HG02798 (cell line): ENCODE data around the gene RAP1GAP2.

Experiments
- ATAC-seq: cut with Tn5 transposase; IDR thresholded peaks from one replicate; pipeline ENCODE4 v1.9.1; 2021; ENCODE audit warnings: mild to moderate bottlenecking; ENCODE audit not compliant: unreplicated experiment, poor library complexity

Gene RAP1GAP2

DNA sequence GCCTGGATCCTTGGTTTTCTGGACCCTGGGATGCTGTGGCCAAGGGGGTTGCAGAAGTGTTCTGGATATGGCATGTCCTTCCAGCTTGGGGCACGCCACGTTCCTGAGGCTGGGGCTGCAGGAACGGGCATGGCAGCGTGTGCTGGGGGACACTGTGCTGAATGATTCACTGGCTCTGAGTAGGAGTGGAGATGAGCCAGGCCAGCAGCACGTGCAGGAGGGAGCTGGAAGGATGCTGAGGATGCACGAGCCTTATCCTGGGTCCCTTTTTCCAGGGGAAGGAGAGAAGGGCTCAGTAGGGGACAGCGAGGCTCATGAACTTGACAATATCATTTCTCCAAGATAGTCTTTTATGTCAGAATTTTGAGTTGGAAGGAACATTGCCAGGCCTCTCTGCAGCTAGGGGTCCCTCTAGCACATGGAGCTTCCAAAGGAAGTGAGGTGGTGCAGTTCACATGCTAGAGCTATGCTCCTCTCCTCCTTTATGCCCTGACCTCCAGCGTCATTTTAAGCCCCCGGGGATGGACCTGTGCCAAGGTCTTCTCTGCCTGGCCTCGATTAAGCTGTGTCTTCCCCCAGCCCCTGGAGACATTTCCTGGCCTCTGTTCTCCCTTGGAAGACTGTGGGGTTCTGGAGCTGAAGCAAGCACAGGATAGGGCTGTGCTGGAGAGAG lies 141.2 kb downstream of the RAP1GAP2 start:
- no peak for ATAC-seq

DNA sequence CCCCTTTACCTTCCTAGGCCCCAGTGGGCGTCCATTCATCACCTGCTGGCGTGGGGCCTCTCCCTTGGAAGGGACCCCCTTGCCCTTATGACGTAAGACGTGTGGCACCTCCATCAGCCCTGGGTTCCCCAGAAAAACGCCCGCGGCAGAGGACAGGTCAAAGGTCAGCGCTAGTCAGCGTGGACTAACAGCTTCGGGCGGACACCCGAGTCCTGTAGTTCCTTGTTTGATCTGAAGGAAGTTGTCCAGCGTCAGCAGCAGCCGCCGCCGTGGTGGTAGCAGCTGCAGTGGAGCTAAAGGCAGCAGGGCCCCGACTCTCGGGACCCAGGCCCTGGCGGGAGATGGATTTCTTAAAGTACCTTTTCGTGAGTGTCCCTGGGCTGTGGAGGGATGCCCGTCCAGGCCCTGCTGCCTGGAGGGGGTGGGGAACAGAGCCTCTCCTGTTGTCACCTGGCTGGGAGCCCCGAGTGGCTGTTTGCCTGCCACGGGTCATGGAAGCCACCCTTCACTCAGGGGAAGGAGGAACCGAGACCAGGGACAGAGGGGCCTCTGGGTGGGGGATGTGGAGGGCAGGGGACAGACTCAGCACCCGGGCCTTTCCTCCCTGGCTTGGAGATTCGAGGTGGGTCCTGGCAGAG lies 143.6 kb downstream of the RAP1GAP2 start:
- ATAC-seq = no peak

DNA sequence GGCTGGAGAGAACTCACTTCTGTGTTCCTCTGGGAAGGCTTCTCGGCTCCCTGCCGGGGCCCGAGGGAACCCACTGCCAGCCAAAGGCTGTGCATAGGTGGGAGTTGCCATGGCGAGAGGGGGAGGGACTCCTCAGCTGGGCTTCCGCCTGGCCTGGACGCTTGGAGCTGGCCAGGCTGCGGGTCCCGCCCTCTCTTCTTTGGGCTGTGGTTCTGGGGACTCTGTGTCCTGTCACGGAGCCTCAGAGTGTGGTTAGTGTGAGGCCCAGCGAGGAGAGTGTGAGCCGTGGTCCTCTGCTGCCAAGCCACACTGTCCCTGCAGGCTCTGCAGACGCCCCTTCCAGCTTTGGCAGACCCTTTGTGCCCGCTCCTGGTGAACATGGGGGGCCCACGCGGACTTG lies 144.1 kb downstream of the RAP1GAP2 start:
- no peak for ATAC-seq

DNA sequence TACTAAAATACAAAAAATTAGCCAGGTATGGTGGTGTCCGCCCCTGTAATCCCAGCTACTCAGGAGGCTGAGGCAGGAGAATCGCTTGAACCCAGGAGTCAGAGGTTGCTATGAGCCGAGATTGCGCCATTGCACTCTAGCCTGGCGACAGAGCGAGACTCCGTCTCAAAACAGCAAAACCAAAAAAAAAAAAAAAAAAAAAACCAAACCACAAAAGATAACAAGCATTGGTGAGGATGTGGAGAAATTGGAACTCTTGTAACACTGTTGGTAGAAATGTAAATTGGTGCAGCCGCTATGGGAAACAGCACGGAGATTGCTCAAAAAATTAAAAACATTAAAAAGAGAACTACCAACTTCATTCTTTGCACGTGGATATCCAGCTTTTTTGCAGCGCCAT lies 147.7 kb downstream of the RAP1GAP2 start:
- no peak for ATAC-seq

DNA sequence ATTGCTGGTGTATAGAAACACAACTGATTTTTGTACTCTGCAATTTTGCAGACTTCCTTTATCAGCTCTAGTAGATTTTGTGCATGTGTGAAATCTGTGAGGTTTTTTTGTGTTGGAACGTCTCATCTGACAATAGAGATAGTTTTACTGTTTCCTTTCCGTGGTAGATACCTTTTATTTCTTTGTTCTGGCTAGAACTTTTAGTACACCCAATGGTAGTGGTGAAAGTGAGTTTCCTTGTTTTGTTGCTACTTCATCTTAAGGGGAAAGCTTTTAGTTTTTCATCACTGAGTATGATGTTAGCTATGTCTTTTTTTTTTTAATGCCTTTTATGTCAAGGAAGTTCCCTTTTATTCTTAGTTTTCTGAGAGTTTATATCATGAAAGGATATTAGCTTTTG lies 149.1 kb downstream of the RAP1GAP2 start:
- no peak for ATAC-seq

DNA sequence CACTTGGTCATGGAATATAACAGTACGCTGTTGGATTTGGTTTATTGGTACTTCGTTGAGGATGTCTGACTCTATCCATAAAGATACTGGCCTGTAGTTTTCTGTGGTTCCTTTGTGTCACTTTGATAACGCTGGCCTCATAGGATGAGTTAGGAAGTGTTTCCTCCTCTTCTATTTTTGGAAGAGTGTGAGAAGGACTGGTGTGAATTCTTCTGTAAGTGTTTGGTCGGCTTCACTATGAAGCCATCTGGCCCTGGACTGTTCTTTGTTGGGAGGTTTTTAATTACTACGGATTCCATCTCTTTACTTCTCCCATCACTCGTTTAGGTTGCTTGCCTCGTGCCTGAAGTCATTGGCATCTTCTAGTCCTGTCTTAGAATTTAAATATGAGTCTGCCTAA lies 149.9 kb downstream of the RAP1GAP2 start:
- ATAC-seq = no peak

DNA sequence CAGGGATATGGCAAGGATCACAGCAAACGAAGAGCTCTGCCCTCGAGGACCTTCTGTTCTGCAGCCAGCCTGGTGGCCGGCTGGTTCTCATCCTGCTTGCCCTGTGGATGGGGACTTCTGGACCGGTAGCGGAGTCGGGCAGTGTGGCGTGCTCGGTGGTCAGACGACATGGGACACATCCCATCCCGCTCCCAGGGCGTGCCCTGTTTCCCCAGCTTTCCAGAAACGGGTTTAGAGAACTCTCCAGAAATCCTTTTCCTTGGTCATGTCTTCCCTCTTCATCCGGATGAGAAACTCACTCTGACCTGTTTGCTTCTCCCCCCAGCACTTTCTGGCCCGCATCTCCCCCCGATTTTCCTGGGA lies 151.3 kb downstream of the RAP1GAP2 start:
- no peak for ATAC-seq

DNA sequence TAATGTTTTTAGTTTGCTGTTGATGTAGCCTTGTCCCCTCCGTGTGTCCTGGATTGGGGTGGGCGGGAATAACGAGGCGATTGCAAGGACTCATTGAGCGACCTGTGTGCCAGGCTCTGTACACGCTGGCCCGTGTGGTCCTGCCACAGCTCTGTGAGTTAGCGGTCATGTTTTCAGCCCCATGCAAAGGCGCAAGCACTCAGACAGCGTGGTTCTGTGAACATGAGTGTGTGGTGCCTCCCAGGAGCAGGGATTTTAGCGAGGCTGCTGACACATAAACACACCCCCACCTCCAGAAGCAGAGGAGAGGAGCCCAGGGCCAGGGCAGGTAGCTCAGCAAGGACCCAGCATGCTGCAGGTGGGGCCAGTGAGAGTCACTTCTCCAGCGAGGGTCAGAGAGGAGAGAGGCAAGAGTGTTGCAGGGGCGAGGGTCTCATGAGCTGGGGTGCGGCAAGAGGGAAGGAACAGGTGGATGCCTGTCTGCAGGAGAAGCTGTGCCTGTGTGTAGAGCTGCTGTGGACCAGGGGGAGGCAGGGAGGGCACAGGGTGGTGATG lies 151.8 kb downstream of the RAP1GAP2 start:
- no peak for ATAC-seq

DNA sequence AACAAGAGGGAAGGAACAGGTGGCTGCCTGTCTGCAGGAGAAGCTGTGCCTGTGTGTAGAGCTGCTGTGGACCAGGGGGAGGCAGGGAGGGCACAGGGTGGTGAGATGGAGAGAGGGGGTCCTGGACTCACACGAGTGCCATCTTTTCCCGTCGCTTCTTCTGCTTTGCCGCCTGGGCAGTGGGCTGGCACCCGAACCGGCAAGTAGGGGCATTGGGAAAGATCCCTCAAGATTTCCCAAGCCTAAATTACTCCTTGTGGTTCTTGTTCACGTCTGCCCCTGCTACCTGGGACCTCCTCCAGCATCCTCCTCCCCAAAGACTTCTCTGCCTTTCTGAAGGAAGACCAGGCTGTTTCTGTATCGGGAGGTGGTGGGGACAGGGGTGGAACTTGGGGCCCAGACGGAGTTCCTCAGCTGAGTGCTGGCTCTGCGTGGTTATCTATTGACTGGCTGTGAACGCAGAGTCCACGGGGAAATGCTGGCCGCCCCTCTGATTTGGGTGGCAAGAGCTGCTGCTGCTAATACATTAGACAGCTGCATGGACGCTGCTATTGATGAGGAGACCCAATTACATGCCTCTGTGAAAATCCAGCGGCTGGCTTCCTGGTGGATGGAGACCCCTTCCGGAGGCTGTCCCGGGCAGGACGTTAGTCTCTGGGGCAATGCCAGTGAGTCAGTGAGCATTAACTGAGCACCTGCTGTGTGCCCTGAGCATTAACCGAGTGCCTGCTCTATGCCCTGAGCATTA lies 152.7 kb downstream of the RAP1GAP2 start:
- no peak for ATAC-seq

DNA sequence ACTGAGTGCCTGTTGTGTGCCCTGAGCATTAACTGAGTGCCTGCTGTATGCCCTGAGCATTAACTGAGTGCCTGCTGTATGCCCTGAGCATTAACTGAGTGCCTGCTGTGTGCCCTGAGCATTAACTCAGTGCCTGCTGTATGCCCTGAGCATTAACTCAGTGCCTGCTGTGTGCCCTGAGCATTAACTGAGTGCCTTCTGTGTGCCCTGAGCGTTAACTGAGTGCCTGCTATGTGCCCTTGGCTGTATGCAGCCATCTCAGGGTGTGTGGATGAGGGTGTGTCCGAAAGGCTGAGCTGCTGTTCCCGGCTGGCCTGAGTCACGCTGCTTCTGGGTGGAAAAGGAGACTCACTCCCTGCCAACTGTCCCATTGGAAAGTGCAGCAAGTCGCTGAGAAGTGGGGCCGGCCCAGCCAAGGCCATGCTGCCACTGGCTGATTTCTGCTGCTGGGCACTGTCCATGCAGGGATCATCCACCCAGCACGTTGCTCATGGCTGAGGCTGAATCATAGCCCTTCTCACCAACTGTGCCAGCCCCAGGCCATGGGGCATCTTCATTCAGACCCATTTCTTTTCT lies 153.3 kb downstream of the RAP1GAP2 start:
- ATAC-seq = no peak

DNA sequence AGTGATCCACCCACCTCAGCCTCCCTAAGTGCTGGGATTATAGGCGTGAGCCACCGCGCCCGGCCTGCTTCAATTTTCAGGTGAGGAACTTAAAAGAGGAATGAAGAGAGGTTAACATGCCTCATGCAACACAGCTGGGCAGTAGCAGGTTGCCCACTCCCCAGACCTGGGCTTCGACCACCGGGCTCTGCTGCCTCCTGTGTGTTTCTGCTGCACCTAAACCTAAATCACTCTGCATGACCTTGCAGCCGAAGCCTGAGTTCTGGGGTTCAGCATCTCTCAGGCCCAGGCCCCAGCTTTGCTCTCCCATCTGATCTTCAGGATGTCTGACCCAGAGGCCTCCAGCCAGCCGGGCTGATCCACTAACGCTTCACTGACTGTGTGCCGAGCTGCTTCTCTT lies 154.6 kb downstream of the RAP1GAP2 start:
- no peak for ATAC-seq

DNA sequence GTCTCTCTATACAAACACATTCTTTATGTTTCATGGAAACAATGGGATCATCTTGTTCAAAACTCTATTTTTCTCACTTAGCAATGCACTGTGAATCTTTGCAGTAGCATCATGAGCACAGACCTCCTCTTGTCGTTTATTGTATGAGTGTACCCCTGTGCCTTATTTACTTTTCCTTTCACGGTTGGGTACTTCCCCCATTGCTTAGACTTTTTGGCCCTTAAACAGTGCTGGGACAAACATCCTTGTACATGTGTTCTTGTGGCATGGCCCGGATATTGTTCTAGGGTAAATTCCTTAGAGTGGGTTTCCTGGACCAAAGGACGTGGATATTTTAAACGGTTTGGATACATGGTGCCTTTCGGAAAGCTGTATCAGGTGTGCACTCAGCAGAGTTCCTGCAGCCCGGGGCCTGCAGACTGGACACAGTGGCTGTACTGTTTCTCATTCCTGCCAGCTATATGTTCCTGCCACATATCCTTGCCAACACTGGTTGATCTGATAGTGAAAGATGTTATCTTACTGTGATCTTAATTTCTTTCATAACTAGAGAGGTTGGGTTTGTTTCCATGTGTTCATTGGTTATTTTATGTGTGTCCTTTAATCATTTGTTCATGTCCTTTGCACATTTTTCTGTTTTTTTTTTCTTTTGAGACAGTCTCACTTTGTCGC lies 156.1 kb downstream of the RAP1GAP2 start:
- no peak for ATAC-seq

DNA sequence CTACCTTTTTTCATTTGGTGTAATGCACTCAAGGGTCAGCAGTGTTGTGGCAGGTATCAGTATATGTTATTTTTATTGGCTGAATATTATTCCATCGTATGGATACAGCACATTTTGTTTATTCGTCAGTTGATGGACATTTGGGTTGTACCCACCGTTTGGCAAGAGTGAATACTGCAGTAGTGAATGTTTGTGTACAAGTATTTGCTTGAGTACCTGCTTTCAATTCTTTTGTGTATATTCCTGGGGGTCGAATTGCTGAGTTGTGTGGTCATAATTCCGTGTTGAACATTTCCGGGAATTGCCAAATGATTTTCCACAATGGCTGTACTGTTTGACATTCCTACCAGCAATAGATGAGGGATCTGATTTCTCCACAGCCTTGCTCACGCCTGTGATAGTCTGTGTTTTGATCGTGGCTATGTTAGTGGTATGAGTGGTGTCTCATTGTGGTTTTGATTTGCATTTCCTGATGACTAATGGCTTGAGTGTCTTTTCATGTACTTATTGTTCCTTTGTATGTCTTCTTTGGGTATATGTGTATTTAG lies 158.7 kb downstream of the RAP1GAP2 start:
- no peak for ATAC-seq

DNA sequence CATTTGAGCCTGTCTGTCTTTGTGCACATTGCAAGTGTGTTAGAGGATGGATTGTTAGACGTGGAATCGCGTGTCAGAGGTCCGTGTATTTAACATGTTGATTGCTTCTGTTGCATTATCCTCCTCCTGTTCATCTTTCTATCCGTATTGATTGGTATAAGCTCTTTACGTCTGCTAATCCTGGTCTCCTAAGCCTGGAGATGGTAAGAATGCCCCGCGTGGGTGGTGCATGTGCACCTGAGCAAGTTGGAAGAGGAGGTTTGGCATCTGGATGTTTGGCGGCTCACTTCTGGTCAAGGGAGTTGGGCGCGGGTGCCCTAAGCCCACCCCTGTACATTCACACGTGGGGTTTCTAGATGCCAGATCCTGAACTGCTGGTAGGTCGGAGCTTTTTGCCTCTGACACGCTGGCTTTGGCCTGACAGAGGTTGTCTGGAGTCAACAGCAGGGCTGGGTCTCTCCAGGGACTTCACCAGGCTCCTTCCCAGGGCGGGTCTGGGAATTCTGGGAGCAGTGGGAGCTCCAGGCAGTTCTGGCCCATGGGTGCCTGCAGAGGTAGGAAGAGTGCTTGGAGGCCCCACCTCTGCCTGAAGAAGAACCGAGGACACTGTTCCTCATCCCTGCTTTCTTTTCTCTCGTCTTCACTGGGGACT lies 159.8 kb downstream of the RAP1GAP2 start:
- no peak for ATAC-seq

DNA sequence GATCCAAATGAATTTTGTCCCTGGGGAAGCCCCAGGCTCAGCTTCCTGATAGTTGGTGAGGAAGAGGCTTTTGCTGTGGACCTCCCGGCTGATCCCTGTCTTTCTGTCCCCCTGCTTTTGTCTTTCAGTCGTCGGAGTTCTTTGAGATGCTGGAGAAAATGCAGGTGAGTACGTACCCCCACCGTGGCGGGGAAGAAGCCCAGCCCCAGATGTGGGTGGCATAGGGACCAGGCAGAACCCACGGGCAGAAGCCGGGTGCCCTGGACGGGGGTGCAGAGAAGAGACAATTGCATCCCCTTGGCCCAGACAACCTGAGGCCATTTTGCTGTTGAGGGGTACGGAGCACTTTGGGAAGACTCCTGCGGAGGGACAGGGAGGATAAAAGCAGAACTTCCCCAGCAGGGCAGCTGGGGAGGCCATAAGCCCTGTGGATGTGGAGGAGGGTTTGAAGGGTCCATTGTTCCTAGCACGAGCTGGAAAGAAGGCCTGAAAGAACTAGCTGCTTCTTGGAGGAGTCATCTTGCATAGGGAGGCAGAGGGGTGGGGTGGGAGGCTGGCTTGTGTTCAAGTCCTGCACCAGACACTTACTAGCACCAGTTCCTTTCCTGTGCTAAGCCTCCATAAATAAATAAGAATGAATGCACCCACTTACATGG lies 161.5 kb downstream of the RAP1GAP2 start:
- ATAC-seq = no peak

DNA sequence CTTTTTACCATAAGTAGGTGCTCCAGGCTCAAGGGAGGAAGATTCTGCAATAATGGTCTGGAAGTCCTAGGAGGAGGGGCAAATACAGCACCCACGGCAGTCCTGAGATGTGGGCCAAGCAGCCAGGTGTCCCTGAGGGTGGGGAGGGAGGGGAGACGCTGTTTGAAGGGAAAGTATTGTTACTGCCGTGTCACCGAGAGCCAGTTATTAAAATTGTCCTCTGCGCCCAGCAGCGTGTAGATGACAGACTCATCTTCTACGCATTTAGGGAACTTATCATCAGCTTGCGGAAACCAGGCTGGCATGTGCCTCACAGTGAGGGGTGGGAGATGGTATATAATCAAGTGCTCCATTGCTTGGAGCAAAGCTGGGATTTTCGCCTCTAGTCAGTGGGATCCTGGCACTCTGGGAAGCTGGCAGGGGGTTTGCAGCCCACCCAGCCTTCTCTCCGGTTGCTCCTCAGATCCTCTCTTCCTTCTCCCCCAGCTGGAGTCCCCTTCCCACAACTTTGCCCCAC lies 162.5 kb downstream of the RAP1GAP2 start:
- ATAC-seq = no peak

DNA sequence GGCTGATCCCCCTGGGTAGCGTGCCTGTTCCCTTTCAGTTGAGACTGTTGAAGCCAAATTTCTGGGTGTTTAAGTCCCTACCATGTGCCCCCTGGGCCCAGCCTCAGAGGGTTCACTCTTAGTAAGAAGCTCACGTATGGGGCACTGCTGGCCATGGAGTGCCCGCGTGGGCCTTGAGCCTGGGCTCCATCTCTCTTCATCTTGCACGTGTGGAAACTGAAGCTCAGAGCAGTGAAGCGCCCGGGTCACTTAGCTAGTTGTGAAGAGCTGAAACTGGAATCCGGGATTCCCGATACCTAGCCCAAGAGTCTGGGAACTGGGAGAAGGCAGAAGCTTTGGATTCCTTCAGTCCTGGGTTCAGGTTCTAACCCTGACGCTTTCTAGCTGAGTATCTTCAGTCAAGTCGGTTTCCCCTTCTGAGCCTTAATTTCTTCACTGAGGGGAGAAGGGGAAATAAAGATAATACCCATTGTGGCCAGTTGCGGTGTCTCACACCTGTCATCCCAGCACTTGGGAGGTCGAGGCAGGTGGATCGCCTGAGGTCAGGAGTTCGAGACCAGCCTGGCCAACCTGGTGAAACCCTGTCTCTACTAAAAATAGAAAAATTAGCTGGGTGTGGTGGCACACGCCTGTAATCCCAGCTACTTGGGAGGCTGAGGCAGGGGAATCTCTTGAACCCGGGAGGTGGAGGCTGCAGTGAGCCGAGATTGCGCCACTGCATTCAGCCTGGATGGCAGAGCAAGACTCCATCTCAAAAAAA lies 163.3 kb downstream of the RAP1GAP2 start:
- ATAC-seq = no peak

DNA sequence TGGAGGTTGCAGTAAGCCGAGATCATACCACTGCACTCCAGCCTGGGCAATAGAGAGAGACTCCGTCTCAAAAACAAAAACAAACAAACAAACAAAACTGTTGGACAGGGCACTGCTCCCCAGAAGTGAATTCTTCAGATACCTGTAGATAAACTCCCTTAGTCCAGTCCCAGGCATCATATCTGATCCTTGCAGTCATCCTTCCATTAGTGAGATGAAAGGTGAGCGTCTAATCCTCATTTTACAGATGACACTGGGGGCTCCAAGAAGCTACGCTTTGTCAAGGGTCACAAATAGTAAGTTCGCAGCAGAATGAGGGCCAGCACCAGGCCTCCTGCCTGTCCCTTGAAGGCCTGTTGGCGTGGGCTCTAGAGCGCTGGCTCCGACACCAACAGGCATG lies 165.2 kb downstream of the RAP1GAP2 start:
- no peak for ATAC-seq
